Stimulated activated CD4-positive, alpha-beta T cell treated with anti-CD3 and anti-CD28 coated beads, Interleukin-15, amount 100 ng/mL, for 24 hours (primary cell): ENCODE results near the gene DOCK2.
A peak's percentile ranks its signal among the peaks of the same experiment; 100 is the strongest.
"Not testable (repeated sequence)": the region's sequence is repeated elsewhere in the genome, so short reads cannot be mapped to it uniquely, and the experiment has no call there.

Source experiments
- DNase-seq: peaks from one replicate; pipeline ENCODE4 v3.0.0-alpha.2; 2020

Gene DOCK2

DNA sequence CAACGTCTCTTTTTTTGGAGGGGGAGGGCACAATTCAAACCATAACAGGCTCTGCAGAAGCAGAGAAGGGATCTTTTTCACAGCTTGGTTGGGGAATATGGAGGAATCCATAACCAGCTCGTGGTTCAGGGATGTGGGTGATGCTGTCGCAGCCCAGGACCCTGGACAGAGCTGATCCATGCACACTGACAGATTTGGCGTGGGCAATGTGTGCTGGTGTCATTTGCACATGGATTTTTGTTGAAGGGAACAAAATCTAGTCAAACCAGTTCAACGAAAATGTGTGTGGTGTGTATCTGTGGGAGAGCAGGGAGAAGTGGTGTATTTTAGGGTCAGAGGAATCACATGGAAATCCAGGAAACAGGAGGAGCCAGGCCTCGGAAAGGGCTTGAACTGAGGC, 4.2 kb downstream of the DOCK2 start:
- no peak for DNase-seq

DNA sequence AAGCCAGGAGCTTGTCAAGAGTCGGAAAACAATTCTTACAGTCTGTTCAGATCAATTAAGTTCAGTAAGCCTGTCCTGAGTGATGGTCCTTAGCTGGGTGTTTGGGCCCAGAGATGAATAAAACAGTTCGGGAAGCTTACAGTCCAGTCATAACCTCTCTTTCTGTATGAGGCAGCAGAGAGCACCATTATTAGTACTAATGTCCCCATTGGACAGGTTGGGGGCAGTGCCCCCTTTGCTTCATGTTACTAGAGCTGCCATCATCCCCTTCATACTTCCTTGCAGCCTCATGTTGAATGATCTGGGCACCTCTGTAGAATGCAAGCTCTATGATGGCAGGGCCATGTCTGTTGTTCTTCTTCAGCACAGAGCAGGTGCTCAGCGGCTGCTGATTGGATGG, 9.8 kb downstream of the DOCK2 start:
- DNase-seq = no peak

DNA sequence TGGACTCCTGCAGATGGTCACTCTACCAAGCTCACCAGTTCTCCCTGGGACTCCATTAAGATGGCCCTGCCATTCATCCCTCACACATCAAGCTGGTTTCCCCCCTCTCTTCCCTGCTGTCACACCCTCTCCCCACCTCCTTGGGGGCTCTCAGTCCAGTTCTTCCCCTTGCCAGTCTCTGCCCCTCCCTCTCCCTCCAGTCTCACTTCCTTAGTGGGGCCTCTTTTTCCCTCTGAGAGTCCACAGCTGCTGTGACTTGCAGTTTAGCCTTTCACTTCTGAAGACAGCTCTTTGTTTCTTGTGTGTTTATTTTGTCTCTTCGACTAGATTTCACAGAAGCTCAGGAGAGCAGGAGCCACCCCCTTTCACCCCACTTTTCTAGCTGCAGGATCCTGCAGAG, 10.5 kb downstream of the DOCK2 start:
- no peak for DNase-seq

DNA sequence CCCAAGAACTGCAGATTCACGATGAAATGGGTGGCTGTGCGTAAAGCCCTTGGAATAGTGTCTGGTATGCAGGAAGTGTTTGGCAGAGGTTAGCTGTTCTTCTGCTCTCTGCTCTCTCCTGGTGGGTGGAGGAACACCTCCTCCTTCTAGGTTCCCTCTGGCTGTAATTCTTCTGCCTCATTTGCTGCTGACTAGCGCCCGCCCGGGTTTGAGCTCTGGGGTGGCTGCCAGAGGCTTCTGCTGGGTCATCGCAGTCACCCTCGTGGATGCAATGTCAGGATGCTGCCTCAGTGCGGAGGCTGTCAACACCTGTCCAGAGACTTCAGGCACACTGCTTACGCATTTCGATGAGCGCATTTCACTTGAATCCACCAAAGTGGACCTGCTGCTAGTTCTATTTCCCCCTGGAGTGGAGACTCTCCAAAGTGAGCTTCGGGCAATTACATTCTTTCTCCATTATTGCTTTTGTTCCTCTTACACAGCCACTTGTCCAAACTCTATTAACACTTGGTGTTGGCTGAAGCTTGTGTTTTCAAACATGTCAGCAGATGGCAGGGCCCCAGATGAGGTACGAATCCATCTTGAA, 11.7 kb downstream of the DOCK2 start:
- DNase-seq = no peak

DNA sequence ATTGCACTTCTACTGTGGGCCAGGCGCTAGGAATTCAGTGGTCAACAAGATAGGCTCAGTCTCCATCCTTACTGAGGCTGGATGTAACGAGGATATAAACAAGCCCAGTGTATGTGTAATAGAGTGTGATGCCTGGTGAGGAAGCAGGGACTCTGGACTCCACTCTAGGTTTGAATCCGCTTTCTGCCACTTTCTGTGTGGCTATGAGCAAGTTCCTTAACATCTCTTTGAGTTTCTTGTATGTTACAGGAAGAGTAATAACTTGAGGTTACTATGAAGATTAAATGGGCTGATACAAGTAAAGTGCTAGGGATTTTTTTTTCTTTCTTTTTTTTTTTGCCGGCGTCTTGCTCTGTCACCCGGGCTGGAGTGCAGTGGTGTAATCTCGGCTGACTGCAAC, 12.4 kb downstream of the DOCK2 start:
- DNase-seq = peak; percentile 44

DNA sequence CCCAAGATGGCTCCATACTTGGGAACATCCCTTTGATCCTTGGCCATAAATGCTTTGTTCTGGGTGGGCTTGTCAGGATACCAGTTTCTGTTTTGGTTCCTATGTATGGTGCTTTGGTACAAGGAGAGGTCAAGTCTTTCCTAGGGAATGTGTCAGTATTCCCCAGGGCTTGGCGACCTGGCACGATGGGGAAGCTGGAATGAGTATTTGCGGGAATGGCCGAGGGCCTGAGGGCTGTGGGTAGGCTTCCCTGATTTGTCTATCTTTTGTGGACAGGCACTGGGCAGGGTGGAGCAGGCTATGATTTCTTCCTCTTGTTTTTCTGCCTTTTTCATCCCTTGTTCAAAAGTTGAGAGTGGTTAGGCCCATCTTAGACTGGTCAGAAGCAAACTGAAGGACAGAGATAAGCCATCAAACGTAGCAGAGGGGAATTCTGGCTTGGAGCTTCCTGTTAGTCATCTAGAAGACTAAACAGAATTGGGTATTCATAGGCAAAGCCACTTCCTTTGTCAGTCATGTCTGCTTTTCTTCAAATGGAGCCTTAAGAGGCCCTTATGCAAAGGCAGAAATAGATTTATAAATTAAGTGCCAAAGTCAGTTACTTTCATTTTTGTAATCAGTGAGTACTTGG, 13.7 kb downstream of the DOCK2 start:
- peak; percentile 36 for DNase-seq

DNA sequence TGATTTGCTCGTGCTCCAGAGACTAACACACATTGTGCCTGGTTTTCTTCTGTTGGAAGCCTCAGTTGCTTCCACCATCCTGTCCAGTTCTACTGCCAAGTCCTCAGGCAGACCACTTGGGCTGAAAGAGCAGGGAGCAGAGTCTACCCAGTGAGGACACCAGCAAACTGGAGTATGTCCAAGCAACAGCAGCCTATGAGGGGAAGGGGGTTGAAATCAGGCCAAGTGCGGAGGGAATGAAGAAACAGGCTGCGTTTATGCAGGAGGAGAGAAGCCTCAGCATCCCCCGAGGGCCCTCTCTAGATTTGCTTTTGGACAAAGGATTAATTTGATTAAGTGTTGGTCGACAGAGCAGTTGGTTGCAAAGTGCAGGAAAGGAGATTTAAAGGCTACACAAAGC, 14.5 kb downstream of the DOCK2 start:
- DNase-seq = no peak

DNA sequence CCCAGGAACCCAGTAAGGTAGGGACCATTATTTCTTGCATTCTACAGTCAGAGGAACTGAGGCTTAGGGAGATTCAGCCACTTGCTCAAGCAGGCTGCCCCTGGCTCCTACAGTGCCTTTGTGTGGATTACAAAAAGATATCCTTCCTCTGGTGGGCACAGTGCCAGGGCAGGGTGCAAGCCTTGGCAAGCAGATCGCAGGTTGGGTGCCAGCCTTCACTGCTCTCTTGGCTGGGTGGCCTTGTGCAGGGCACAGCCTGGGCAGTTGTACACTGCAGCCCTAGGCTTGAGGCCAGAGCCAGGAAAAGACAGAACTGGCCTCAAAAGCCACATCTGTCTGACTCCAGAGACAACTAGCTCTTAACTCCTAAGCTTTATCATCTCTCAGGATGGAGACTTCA, 15.0 kb downstream of the DOCK2 start:
- DNase-seq = no peak

DNA sequence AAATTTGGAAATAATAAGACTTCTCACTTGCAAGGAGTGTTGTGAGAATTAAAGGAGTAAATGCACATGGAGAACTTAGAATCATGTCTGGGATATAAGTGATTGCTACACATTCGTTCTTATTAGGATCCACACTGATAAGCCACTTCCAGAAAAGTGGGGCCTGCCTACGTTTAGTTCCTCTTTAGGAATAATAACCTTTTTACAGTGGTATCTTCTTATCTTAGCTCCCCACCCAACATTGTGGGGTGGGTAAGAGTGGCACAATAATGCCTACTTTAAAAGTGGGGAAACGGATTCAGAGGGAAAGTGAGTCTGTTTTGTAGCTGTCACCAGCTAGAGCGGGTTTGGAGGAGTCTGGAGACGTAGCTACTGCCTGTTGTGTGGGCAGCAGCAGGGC, 16.0 kb downstream of the DOCK2 start:
- no peak for DNase-seq

DNA sequence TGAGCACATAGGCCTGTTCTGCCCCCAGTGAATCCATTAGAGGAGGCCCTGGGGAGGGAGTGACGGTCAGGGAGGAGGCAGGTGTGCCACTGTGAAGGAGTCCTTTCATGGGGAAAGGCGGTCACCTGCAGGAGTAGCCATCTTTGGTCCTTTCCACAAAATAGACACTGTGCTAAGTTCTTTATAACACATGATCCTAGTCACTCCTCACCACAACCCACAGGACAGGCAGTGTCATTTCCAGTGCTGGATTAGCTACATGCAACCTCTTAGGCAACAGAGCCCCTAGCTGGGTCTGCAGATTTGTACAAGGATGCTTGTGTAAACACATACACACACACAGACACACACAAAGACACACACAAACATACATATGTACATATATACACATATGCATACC, 18.3 kb downstream of the DOCK2 start:
- DNase-seq = no peak

DNA sequence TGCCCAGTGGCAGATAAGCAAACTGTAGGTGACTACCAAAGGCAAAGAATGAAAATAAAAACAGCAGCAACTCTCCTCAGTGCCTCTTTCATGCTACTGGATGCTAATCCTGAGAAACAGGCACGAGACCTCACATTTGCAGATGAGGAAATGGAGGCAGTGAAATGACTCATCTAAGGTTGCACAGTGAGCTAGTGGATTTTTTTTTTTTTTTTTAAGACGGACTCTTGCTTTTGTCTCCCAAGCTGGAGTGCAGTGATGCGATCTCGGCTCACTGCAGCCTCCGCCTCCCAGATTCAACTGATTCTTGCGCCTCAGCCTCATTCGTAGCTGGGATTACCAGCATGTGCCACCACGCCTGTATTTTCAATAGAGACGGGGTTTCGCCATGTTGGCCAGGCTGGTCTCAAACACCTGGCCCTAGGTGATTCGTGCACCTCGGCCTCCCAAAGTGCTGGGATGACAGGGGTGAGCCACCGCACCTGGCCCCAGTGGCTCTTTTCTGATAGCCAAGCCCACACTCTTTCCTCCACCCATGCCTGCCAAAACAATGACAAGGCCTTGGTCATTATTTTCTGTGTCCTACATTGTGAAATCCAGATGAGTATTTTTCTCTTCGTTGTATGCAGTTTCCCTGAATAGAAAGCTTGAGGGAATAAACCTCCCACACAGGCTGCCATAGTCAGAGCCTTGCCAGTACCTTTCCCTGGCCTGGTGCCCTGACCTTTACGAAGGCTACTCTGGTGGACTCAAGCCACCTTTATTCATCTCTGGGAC, 19.2 kb downstream of the DOCK2 start:
- peak; percentile 28 for DNase-seq

DNA sequence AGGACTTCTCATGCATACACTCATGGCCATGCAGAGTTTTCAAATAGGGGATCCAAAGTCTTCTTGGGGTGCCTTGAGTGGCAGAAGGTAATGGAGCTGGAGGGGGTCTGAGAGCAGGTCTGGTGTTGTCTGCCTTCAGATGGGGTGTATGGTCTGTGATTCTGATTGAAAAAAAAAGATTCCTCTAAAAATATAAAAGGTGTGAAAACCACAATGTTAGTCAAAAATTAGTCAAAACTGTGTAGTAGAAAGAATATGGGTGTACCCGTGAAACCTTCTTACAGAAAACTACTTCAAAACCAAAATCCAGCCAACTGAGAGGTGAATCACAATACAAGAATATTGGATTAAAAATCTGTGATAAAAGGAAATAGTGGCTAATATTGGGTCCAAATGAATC, 20.1 kb downstream of the DOCK2 start:
- no peak for DNase-seq

DNA sequence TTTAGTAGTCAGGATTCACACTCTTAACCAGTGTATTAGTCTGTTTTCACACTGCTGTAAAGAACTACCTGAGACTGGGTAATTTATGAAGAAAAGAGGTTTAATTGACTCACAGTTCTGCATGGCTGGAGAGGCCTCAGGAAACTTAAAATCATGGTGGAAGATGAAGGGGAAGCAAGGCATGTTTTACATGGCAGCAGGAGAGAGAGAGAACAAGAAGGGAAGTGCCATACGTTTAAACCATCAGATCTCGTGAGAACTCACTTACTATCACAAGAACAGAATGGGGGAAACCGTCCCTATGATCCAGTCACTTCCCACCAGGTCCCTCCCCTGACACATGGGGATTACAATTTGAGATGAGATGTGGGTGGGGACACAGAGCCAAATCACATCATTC, 25.4 kb downstream of the DOCK2 start:
- DNase-seq = not testable (repeated sequence)

DNA sequence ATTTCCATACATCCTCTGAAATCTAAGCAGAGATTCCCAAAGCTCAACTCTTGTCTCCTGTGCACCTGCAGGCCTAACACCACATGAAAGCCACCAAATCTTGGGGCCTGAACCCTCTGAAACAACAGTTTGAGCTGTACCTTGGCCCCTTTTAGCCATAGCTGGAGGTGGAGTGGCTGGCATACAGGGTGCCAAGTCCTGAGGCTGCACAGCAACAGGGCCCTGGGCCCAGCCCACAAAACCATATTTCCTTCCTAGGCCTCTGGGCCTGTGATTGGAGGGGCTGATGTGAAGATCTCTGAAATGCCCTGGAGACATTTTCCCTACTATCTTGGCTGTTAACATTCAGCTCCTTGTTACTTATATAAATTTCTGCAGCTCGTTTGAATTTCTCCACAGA, 26.5 kb downstream of the DOCK2 start:
- DNase-seq = no peak

DNA sequence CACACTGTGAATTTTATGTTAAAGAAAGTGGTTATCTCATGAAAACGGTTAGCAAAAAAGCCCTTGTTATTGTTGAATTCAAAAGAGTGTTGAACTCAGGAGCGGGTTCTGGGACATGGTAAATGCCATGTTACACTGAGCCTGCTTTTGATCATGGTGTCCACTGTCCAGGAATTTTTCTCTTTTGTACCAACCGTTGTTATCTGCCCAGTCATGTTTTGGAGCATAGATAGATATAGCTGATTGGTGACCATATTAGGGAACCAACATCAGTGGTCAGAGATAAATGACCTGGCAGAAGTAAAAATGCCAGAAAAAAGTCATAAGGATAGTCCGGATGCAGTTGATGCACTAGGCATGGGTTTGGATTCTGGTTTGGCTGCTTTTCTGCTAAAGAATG, 29.3 kb downstream of the DOCK2 start:
- no peak for DNase-seq

DNA sequence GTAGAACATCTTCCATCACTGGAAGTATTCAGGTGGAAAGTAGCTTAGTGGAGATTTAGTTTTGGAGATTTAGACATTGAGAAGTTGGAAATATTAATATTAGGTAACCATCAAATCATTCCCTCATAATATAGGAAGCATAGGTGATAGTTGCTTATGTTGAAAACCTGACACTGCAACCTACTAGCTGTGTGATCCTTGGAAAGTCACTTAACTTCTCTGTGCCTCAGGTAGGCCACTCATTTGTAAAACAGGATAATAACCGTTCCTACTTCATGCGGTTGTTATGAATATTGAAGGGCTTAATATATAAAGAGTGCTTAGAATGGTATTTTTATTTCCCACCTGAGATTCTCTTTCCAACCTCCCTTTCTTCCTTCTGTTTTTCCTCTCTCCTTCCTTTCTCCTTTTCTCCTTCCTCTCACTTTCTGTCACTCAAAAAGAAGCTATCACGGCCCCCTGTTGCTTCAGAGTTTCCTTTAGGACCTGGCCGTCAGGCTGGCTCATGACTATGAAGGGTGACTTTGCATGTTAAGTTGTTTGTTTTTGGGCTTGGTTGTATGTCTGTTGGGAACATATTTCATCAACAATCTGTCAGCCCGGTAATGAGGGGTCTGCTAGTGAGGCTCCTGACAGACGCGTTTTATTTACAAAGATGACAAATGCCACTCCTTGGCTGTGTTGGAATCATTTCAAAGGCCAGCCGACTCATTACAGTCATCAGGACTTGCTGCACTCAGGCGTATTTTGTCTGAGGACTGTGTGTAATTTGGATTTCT, 31.0 kb downstream of the DOCK2 start:
- no peak for DNase-seq

DNA sequence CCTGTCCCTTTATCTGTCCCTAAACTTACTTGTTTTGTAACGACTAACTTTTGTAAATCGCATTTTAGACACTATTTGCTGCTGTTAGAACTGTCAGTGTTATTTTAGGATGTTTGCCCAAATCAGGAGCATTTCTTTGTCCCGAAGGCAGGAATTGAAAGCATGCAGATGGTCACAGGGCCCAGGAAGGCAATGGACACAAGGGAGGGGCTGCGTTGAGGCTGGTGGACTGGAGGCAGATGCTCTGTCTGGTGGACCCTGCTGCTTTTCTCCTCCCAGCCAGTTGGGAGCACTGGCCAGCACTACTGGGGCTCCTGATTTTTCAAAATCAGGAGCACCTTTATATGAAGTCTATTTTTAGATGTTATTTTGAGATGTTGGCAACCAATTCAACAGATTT, 31.7 kb downstream of the DOCK2 start:
- no peak for DNase-seq

DNA sequence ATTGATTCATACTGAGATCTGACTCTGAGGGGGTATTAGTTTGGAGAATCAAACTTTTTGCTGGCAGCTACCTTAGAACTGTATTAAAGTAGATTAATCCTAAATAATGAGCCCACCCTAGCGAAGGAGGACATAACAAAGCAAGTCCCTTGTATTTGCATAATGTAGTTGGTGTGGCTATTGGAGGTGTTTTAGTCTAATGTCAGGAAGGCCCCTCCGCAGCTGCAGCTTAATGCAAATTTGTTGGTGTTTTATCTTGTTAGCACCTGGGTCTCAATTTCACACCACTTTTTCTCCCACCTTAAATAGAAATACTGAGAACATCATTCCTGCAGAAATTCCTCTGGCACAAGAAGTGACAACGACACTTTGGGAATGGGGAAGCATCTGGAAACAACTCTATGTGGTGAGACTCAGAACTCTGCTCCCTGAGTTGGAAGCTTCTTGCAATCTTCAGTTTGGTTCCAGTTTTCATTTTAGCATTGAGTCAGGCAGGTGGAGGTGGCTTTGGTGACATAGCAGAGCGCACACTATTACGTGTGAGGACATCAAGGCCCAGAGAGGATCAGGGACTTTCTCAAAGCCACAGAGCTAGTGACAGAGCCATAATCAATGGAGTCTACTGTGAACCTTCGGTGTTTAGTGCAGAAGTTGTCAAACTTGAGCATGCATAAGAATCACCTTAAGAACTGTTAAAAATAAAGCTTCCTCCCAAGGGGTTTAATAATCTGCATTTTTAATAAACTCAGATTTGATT, 33.9 kb downstream of the DOCK2 start:
- no peak for DNase-seq

DNA sequence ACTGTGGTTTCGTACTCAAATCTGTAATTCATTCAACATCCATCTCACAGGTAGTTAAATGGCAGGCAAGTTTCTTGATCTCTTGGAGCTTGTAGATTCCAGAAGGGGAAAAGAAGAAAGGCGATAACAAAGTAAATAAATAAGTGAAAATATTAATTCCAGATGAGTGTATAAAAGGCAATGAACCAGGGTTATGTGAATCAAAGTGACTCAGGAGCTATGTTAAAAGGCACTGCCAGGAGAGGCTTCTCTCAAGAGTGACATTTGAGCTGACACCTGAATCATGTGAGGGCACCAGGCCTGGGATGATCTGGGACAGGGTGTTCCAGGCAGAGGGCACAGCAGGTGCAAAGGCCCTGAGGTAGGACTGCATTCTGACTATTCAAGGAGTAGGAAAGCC, 45.0 kb downstream of the DOCK2 start:
- DNase-seq = no peak

DNA sequence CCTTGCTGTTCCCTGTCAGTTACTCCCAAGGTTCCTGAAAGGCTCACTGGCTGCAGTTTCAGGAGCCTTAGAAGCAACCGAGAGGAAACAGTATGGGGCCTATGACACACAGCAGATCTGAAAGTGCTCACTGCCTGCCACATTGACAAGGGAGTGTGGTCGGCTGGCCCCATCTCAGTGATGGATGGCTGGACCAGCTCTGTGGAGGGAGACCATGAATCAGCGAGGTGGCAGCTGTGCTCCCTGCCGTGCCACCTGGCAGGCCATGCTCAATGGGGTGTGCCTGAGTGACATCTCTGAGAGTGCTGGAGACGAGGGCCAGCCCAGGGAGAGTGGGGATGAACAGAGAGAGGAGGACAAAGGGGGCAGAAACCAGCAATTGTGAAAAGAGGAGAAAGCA, 49.1 kb downstream of the DOCK2 start:
- DNase-seq = no peak

DNA sequence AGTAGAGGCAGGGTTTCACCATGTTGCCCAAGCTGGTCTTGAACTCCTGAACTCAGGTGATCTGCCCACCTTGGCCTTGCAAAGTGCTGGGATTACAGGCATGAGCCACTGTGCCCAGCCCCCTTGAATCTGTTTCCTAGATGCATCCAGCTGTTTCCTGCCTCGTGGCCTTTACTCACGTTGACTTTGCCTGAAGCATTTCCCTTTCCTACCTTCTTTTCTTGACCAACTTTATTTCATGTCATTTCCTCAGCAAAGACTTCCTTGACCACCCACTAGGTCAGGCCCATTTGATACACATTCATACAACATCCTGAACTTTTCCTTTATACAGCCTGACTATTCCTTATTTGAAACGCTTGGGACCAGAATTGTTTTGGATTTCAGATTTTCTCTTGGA, 51.0 kb downstream of the DOCK2 start:
- DNase-seq = no peak

DNA sequence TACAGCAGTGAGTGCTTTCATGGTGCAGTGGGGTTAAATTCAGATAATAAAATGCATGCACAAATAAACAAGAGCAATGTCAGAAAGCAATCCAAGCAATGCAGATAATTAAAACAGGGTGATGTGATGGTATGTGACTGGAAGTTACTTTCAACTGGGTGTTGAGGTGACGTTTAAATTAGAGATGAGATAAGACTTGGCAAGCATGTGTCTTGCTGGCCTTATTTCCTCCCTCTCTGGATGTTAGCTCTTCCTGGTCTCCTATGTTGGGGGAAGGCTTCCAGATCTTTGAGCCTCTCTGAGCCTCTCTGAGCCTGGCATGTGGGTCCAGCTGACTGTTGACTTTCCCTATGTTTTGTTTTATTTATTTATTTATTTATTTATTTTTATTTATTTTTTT, 54.4 kb downstream of the DOCK2 start:
- no peak for DNase-seq

DNA sequence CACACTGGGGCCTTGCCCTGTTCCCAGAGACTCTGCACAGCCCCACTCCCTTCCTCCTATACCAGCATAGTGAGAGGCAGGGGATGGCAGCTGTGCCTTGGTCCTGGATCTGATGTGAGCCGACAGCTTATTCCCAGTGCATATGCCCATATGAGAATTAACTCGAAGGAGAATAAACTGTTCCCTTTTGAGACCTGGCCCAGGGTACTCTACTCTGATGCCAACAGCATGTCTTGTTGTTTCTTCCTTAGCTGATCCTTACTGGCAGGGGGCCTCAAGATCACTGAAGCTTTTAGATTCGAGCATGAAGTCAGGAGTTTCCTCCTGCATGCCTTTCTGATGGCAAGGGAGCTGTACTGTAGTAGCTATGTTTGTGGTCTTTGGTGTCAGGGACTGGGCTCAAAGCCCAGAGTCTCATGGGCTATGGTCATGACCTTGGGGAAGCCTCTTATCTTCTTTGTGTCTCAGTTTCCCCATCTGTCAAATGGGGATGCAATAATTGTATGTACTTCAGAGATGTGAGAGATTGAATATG, 57.1 kb downstream of the DOCK2 start:
- DNase-seq = no peak
